ENCODE measurements around the gene GPAT2. TPM values are rescaled to one million over a fixed set of nuclear protein-coding genes. Genes with fewer than 3 reads are reported as not detected.

GPAT2 gene
- total RNA-seq, 1 experiment from 2014 or later: not detected

GRCh38 chr2:96081042-96081441 is 46.3 kb upstream of the GPAT2 start:
- BruUV-seq (replicated peaks): no TSS peak
- intact Hi-C loops (cut with micrococcal nuclease; ENCODE audit: unreplicated experiment): no loop called here
- in situ Hi-C loops (cut with HindIII; ENCODE audit: low pct_unique_long_range_greater_than_20kb, low sequenced_read_pairs): no loop called here
- no peaks in the 10 kb centered on the region for H3K36me3 ChIP-seq (ENCODE audit: control insufficient read depth, insufficient read depth, low read length)
- no peaks in the 10 kb centered on the region for H3K9me3 ChIP-seq (ENCODE audit: control insufficient read depth, insufficient read depth, low read depth, low read length)
- 0 out of 2 replicates have a peak, but pooled peaks cover 6% of the 10 kb centered on the region for H3K27me3 ChIP-seq (ENCODE audit: control insufficient read depth, insufficient read depth, low read length)
- no peak for TF ChIP-seq POLR2AphosphoS5 (IDR thresholded peaks at IDR 0.05; ENCODE audit: low read depth, low read length)
- TF ChIP-seq TCF7L2 (IDR thresholded peaks at IDR 0.05; ENCODE audit: low read depth, low read length): no peak
- TF ChIP-seq, protein P1, sequence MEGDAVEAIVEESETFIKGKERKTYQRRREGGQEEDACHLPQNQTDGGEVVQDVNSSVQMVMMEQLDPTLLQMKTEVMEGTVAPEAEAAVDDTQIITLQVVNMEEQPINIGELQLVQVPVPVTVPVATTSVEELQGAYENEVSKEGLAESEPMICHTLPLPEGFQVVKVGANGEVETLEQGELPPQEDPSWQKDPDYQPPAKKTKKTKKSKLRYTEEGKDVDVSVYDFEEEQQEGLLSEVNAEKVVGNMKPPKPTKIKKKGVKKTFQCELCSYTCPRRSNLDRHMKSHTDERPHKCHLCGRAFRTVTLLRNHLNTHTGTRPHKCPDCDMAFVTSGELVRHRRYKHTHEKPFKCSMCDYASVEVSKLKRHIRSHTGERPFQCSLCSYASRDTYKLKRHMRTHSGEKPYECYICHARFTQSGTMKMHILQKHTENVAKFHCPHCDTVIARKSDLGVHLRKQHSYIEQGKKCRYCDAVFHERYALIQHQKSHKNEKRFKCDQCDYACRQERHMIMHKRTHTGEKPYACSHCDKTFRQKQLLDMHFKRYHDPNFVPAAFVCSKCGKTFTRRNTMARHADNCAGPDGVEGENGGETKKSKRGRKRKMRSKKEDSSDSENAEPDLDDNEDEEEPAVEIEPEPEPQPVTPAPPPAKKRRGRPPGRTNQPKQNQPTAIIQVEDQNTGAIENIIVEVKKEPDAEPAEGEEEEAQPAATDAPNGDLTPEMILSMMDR (IDR thresholded peaks at IDR 0.05): no peak
- TF ChIP-seq, protein P2, sequence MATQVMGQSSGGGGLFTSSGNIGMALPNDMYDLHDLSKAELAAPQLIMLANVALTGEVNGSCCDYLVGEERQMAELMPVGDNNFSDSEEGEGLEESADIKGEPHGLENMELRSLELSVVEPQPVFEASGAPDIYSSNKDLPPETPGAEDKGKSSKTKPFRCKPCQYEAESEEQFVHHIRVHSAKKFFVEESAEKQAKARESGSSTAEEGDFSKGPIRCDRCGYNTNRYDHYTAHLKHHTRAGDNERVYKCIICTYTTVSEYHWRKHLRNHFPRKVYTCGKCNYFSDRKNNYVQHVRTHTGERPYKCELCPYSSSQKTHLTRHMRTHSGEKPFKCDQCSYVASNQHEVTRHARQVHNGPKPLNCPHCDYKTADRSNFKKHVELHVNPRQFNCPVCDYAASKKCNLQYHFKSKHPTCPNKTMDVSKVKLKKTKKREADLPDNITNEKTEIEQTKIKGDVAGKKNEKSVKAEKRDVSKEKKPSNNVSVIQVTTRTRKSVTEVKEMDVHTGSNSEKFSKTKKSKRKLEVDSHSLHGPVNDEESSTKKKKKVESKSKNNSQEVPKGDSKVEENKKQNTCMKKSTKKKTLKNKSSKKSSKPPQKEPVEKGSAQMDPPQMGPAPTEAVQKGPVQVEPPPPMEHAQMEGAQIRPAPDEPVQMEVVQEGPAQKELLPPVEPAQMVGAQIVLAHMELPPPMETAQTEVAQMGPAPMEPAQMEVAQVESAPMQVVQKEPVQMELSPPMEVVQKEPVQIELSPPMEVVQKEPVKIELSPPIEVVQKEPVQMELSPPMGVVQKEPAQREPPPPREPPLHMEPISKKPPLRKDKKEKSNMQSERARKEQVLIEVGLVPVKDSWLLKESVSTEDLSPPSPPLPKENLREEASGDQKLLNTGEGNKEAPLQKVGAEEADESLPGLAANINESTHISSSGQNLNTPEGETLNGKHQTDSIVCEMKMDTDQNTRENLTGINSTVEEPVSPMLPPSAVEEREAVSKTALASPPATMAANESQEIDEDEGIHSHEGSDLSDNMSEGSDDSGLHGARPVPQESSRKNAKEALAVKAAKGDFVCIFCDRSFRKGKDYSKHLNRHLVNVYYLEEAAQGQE (IDR thresholded peaks at IDR 0.05; ENCODE audit: insufficient read depth in 1 of 2, low read depth in 2 of 2, low read length in 1 of 2): no peak
- TF ChIP-seq SIN3A (IDR thresholded peaks at IDR 0.05; ENCODE audit: borderline replicate concordance, insufficient read depth, low read depth, low read length): no peak
- POLR2A ChIA-PET: no interaction called here
- CTCF ChIA-PET: no interaction called here
- H3K4me3 ChIP-seq (ENCODE audit: low read depth in 2 of 2, low read length in 2 of 2): no peak overlapping the region
- ATAC-seq: no peak
- no peak overlapping the region for H3K27ac ChIP-seq (ENCODE audit: low read length)
- DNase-seq (ENCODE audit: low read depth, low spot score): no peak
- no peaks in the 10 kb centered on the region for H3K4me1 ChIP-seq (ENCODE audit: control insufficient read depth, insufficient read depth, low read length)

DNA sequence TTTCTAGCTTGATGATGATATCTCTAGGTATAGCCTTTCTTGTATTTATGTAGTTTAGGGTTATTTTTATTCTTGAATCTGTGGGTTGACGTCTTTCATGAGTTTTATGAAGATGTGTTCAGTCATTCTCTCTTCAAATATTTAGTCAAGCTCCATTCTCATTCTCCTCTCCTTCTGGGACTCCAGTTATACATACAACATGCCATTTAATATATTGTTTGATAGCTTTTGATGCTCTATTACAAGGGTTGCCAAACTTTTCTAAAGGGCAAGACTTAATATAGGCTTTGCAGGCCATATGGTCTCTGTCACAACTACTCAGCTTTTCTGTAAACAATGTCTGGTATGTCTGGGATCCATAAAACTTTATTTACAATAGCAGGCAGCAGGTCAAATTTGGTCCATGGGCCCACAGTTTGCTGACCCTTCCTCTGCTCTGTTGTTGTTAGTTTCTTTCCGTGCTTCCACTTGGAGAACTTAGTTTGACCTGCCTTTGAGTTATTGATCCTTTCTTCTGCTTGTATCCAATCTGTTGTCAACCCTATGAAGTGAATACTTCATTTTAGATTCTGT is 40.6 kb upstream of the GPAT2 start:
- H3K36me3 ChIP-seq (ENCODE audit: control insufficient read depth, insufficient read depth, low read length): no peaks in the 10 kb centered on the region
- POLR2A ChIA-PET: no interaction called here
- intact Hi-C loops (cut with micrococcal nuclease; ENCODE audit: unreplicated experiment): no loop called here
- no peaks in the 10 kb centered on the region for H3K9me3 ChIP-seq (ENCODE audit: control insufficient read depth, insufficient read depth, low read depth, low read length)
- H3K27ac ChIP-seq (ENCODE audit: low read length): no peak overlapping the region
- TF ChIP-seq, protein P2 (IDR thresholded peaks at IDR 0.05; ENCODE audit: insufficient read depth in 1 of 2, low read depth in 2 of 2, low read length in 1 of 2): no peak
- TF ChIP-seq POLR2AphosphoS5 (IDR thresholded peaks at IDR 0.05; ENCODE audit: low read depth, low read length) (no peak), SIN3A (IDR thresholded peaks at IDR 0.05; ENCODE audit: borderline replicate concordance, insufficient read depth, low read depth, low read length) (no peak), TCF7L2 (IDR thresholded peaks at IDR 0.05; ENCODE audit: low read depth, low read length) (no peak)
- TF ChIP-seq, protein P1 (IDR thresholded peaks at IDR 0.05): no peak
- DNase-seq (ENCODE audit: low read depth, low spot score): no peak
- H3K27me3 ChIP-seq (ENCODE audit: control insufficient read depth, insufficient read depth, low read length): peaks cover 6% of the 10 kb centered on the region; the same call in 1 of the 2 replicates
- CTCF ChIA-PET: no interaction called here
- no peak overlapping the region for H3K4me3 ChIP-seq (ENCODE audit: low read depth in 2 of 2, low read length in 2 of 2)
- BruUV-seq (replicated peaks): no TSS peak
- no peaks in the 10 kb centered on the region for H3K4me1 ChIP-seq (ENCODE audit: control insufficient read depth, insufficient read depth, low read length)
- ATAC-seq: no peak
- in situ Hi-C loops (cut with HindIII; ENCODE audit: low pct_unique_long_range_greater_than_20kb, low sequenced_read_pairs): no loop called here

Measured in Panc1 (cell line).